Esophagus squamous epithelium (tissue), 5 donors: Measurements from ENCODE around the gene TCF23. TPM values are rescaled to one million over a fixed set of nuclear protein-coding genes. Genes with fewer than 3 reads are reported as not detected.

Experiments
- DNase-seq: peaks from one replicate; lab custom pipeline; 2025; lab: John Stamatoyannopoulos, UW
- H3K27ac ChIP-seq, 4 donors: fragments of 200-600 bp; sonication (generic); one replicate each; pipeline ENCODE4 v1.5.1; 2016 to 2019; ENCODE audit warnings: mild to moderate bottlenecking in 1 of 4
- H3K27me3 ChIP-seq, 4 donors: fragments of 200-600 bp; sonication (generic); 1 replicate in 3 of 4; 2 replicates in 1 of 4; pipeline versions ENCODE4 v1.5.1 to v1.6.0; 2017 to 2021; ENCODE audit warnings: antibody characterized with exemption in 1 of 4
- H3K36me3 ChIP-seq, 3 donors: fragments of 200-600 bp; sonication (generic); one replicate each; pipeline ENCODE4 v1.5.1; 2016 to 2019
- H3K4me1 ChIP-seq, 3 donors: fragments of 200-600 bp; sonication (generic); one replicate each; pipeline ENCODE4 v1.5.1; 2017 to 2019
- H3K4me3 ChIP-seq, 4 donors: fragments of 200-600 bp; sonication (generic); 1 replicate in 3 of 4; 2 replicates in 1 of 4; pipeline ENCODE4 v1.5.1; 2016 to 2019; ENCODE audit warnings: mild to moderate bottlenecking in 2 of 4, moderate library complexity in 1 of 4
- H3K9me3 ChIP-seq, 3 donors: fragments of 200-600 bp; sonication (generic); one replicate each; pipeline ENCODE4 v1.5.1; 2016 to 2019
- POLR2A ChIP-seq, 4 donors: fragments of 450-650 bp; IDR thresholded peaks; one replicate each; pipeline ENCODE4 v1.6.1; 2017; ENCODE audit warnings: antibody characterized with exemption in 4 of 4, mild to moderate bottlenecking in 4 of 4, moderate library complexity in 3 of 4
- WGBS, 2 donors: methylation state at CpG; one replicate each; pipeline ENCODE4 v1.1.5; 2018; 5-methylcytosine and 5-hydroxymethylcytosine counted together
- intact Hi-C: fragments of 100-400 bp; cut with DNase I; formaldehyde crosslinking; loops from one replicate; pipeline ENCODE4 v1.15.0; 2022
- total RNA-seq, 4 donors: library from RNA; depleted of rRNA; stranded (reverse); fragments of >200 nt; gene quantifications; one replicate each; pipeline ENCODE4 v1.1.0, GENCODE V29; 2016
- TF ChIP-seq, protein P1 (sequence below), 6 experiments: fragments of 450-650 bp in 4 of 6; fragments of 200-600 bp in 2 of 6; sonication (generic) in 2 of 6; IDR thresholded peaks; one replicate each; pipeline ENCODE4 v1.5.1; 2016 to 2019; ENCODE audit warnings: antibody characterized with exemption in 6 of 6, mild to moderate bottlenecking in 4 of 6, moderate library complexity in 4 of 6
- donor health status: DM: yes; HTN: yes; CAD: no.

The TCF23 gene
- total RNA-seq, 4 donors from 2014 or later: not detected

DNA sequence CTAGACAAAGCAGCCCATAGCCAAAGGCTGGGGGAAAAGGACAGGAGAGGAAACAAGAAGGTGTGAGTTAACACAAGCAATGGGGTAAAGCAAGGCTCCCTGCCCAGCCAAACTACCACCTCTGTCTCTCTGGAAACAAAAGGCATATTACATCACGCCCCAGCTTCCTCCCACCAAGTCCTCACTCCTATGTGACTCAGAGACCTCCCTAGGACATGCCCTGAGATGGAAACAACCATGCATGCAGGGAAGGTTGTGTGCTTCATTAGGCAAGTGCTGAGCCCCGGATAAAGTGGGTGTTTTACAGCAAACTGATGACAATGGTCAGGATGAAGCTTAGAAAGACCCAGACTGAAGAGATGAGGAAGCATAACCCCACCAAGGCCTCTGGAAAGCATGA is 54.0 kb downstream of the TCF23 start:
- Histone ChIP-seq H3K36me3 (peaks cover 0 to 89% (median 10%) of the 10 kb centered on the region in 3 donors), H3K27ac (no peak overlapping the region), H3K4me3 (no peak overlapping the region), H3K4me1 (no peaks in the 10 kb centered on the region), H3K27me3 (no peaks in the 10 kb centered on the region), H3K9me3 (no peaks in the 10 kb centered on the region)
- no peak for TF ChIP-seq POLR2A (IDR thresholded peaks at IDR 0.05)
- TF ChIP-seq, protein P1, sequence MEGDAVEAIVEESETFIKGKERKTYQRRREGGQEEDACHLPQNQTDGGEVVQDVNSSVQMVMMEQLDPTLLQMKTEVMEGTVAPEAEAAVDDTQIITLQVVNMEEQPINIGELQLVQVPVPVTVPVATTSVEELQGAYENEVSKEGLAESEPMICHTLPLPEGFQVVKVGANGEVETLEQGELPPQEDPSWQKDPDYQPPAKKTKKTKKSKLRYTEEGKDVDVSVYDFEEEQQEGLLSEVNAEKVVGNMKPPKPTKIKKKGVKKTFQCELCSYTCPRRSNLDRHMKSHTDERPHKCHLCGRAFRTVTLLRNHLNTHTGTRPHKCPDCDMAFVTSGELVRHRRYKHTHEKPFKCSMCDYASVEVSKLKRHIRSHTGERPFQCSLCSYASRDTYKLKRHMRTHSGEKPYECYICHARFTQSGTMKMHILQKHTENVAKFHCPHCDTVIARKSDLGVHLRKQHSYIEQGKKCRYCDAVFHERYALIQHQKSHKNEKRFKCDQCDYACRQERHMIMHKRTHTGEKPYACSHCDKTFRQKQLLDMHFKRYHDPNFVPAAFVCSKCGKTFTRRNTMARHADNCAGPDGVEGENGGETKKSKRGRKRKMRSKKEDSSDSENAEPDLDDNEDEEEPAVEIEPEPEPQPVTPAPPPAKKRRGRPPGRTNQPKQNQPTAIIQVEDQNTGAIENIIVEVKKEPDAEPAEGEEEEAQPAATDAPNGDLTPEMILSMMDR (IDR thresholded peaks at IDR 0.05): no peak
- intact Hi-C loops: loop anchor here (5.0 kb wide), 1 partner anchor 101 kb away; no protein-coding TSS in a partner anchor
- WGBS, 2 donors: 40 to 48% methylated on average over 2 of the region's 2 CpGs
- no peak for DNase-seq

DNA sequence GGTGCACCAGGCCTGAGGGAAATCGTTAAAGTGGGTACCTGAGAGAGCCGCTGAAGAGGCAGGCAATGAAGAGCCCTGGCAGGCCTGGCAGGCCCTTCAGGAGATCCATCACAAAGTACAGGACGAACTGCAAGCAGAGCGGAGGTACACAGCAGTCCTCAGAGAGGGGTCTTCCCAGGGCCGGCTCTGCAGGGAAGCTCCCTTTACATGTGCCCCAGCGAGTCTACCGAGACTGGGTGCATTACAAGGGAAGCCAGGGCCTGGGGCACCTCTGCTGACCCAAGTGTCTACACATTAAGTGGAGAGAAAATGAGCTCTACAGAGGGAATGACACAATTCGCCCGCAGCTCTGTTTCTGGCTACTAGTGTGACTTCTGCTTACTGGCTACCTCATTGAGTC is 54.9 kb downstream of the TCF23 start:
- Histone ChIP-seq H3K4me3 (no peak overlapping the region), H3K9me3 (no peaks in the 10 kb centered on the region), H3K27ac (no peak overlapping the region), H3K27me3 (no peaks in the 10 kb centered on the region), H3K4me1 (no peaks in the 10 kb centered on the region), H3K36me3 (peaks cover 0 to 98% (median 10%) of the 10 kb centered on the region in 3 donors)
- intact Hi-C loops: loop anchor here (5.0 kb wide), 1 partner anchor 101 kb away; no protein-coding TSS in a partner anchor
- no peak for DNase-seq
- TF ChIP-seq, protein P1 (IDR thresholded peaks at IDR 0.05): no peak
- TF ChIP-seq POLR2A (IDR thresholded peaks at IDR 0.05): no peak
- 90 to 99% methylated on average over 6 to 7 of the region's 9 CpGs for WGBS, 2 donors

DNA sequence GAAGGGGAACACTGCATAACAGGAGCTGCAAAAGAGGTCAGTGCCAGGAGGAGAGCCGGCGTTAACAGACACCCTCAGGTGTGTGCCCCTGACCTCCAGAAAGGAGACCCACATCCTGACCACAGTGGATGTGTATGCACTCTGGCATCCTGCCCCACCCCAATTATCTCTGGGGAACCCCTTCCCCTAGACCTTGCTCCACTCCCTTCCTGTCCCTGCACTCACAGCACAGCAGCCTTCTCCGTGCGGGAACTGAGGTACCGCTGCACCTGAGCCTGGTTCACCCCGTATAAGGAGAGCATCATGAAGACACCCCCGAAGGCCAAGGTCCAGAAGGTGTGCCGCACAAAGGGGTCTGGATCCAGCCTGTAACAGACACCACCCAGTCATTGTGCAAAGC is 55.8 kb downstream of the TCF23 start:
- WGBS, 2 donors: 82 to 97% methylated on average over 2 to 4 of the region's 8 CpGs
- intact Hi-C loops: loop anchor here (5.0 kb wide), 1 partner anchor 102 kb away; no protein-coding TSS in a partner anchor
- no peaks in the 10 kb centered on the region for H3K27me3 ChIP-seq
- DNase-seq: no peak
- TF ChIP-seq, protein P1 (IDR thresholded peaks at IDR 0.05): no peak
- no peak for TF ChIP-seq POLR2A (IDR thresholded peaks at IDR 0.05)
- no peaks in the 10 kb centered on the region for H3K9me3 ChIP-seq
- H3K27ac ChIP-seq: no peak overlapping the region
- H3K36me3 ChIP-seq: peaks cover 0 to 98% (median 10%) of the 10 kb centered on the region in 3 donors
- no peak overlapping the region for H3K4me3 ChIP-seq
- H3K4me1 ChIP-seq: peaks cover 0 to under 1% (median 0%) of the 10 kb centered on the region in 3 donors

DNA sequence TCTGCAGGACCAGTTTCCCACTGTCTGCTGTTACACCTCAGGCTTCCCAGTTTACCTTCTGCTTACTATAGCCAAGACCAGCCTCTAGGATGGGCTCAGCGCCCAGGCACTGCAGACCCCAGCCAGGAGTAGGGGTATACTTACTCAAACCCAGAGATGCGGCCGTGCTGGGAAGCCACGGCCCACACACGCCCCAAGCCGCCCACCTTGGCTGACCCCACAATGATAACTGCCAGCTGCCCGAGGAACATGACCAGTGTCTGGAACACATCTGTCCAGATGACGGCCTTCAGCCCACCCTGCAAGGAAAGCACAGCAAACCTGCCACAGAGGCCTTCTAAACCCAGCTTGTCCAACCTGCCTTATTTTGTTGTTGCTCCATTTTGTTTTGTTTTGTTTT is 56.4 kb downstream of the TCF23 start:
- intact Hi-C loops: no loop called here
- Histone ChIP-seq H3K27ac (no peak overlapping the region), H3K9me3 (no peaks in the 10 kb centered on the region), H3K4me1 (peaks cover 0 to 7% (median under 1%) of the 10 kb centered on the region in 3 donors), H3K36me3 (peaks cover 0 to 97% (median 10%) of the 10 kb centered on the region in 3 donors), H3K27me3 (no peaks in the 10 kb centered on the region), H3K4me3 (no peak overlapping the region)
- WGBS, 2 donors: 70 to 76% methylated on average over 7 to 8 of the region's 8 CpGs
- no peak for DNase-seq
- TF ChIP-seq, protein P1 (IDR thresholded peaks at IDR 0.05): no peak
- TF ChIP-seq POLR2A (IDR thresholded peaks at IDR 0.05): no peak

DNA sequence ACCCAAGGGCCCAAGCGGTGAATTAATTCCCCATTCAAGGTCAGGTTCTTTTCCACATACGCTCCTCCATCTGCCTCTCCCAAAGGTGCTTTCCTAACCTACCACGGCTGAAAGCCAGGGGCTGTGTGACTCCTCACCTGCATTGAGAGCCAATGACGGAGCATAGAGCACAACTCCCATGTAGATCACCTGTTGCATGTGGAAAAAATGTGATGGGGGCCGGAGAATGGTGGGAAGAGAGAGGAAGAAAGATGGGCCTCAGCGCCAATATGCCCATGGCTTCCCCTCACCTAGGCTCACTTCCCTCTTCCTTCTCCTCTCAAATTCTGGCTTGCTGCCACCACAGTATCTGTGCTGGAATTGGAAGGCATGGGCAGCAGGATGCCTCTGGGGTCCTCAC is 57.5 kb downstream of the TCF23 start:
- Histone ChIP-seq H3K4me1 (peaks cover 5 to 18% (median 8%) of the 10 kb centered on the region in 3 donors), H3K9me3 (no peaks in the 10 kb centered on the region), H3K4me3 (no peak overlapping the region), H3K27ac (no peak overlapping the region), H3K36me3 (peaks cover 0 to 86% (median 8%) of the 10 kb centered on the region in 3 donors), H3K27me3 (no peaks in the 10 kb centered on the region)
- intact Hi-C loops: no loop called here
- 93 to 96% methylated on average over 5 to 6 of the region's 6 CpGs for WGBS, 2 donors
- TF ChIP-seq, protein P1 (IDR thresholded peaks at IDR 0.05): no peak
- TF ChIP-seq POLR2A (IDR thresholded peaks at IDR 0.05): no peak
- no peak for DNase-seq

Other genes starting within 250 kb of the TCF23 start
- gene MAPRE3, start 178.4 kb upstream of the TCF23 start, total RNA-seq: 1 to 10 TPM; 4.4 to 7.6 (median 5.2) TPM
- 10 to 100 TPM; 15.7 to 34.5 (median 32.1) TPM for gene TMEM214, start 116.0 kb upstream of the TCF23 start, total RNA-seq
- 10 to 100 TPM in 2 of 4 donors, 1 to 10 TPM in 2; 4.7 to 12.4 (median 9.6) TPM for gene AGBL5, start 97.3 kb upstream of the TCF23 start, total RNA-seq
- 100 to 1,000 TPM; 149 to 242 (median 193) TPM for gene OST4, start 77.3 kb upstream of the TCF23 start, total RNA-seq
- 10 to 100 TPM in 2 of 4 donors, 1 to 10 TPM in 2; 6.2 to 27.8 (median 9.9) TPM for gene EMILIN1, start 70.4 kb upstream of the TCF23 start, total RNA-seq
- gene KHK, start 62.2 kb upstream of the TCF23 start, total RNA-seq: 1 to 10 TPM; 1.3 to 1.9 (median 1.4) TPM
- gene CGREF1, start 29.9 kb upstream of the TCF23 start, total RNA-seq: 1 to 10 TPM; 2.6 to 6.1 (median 3.9) TPM
- not detected for gene ABHD1, start 25.2 kb upstream of the TCF23 start, total RNA-seq
- 10 to 100 TPM; 45.5 to 77.9 (median 53.9) TPM for gene PREB, start 14.4 kb upstream of the TCF23 start, total RNA-seq
- not detected for gene PRR30, start 9.6 kb upstream of the TCF23 start, total RNA-seq
- 100 to 1,000 TPM in 2 of 4 donors, 10 to 100 TPM in 2; 57.1 to 124 (median 91.0) TPM for gene ATRAID, start 63.0 kb downstream of the TCF23 start, total RNA-seq
- gene SLC5A6, start 63.3 kb downstream of the TCF23 start, total RNA-seq: 10 to 100 TPM; 13.5 to 38.6 (median 23.2) TPM
- gene CAD, start 68.4 kb downstream of the TCF23 start, total RNA-seq: 10 to 100 TPM; 17.6 to 34.5 (median 22.0) TPM
- under 1 TPM in 2 of 4 donors, not detected in 2; 0.18 to 0.19 TPM for gene SLC30A3, start 114.0 kb downstream of the TCF23 start, total RNA-seq
- under 1 TPM in 1 of 4 donors, not detected in 3; 0.38 TPM for gene DNAJC5G, start 126.4 kb downstream of the TCF23 start, total RNA-seq
- gene TRIM54, start 133.4 kb downstream of the TCF23 start, total RNA-seq: not detected
- 1 to 10 TPM in 1 of 4 donors, not detected in 3; 1.1 TPM for gene UCN, start 159.4 kb downstream of the TCF23 start, total RNA-seq
- gene MPV17, start 174.1 kb downstream of the TCF23 start, total RNA-seq: 10 to 100 TPM; 39.3 to 66.1 (median 48.1) TPM
- gene GTF3C2, start 207.8 kb downstream of the TCF23 start, total RNA-seq: 10 to 100 TPM; 37.2 to 59.7 (median 52.3) TPM
- 10 to 100 TPM; 30.4 to 44.3 (median 38.3) TPM for gene EIF2B4, start 221.3 kb downstream of the TCF23 start, total RNA-seq
- gene SNX17, start 221.6 kb downstream of the TCF23 start, total RNA-seq: 100 to 1,000 TPM in 1 of 4 donors, 10 to 100 TPM in 3; 53.5 to 106 (median 75.8) TPM
- gene ZNF513, start 231.7 kb downstream of the TCF23 start, total RNA-seq: 10 to 100 TPM in 3 of 4 donors, 1 to 10 TPM in 1; 6.4 to 15.6 (median 12.8) TPM